Limb (tissue), 2 donors: ENCODE results near the gene PDLIM4.

Source experiments
- DNase-seq, 2 donors: peaks; one replicate each; pipeline ENCODE4 v3.0.0-alpha.2; 2016; ENCODE audit errors: extremely low spot score in 2 of 2

The PDLIM4 gene, protein sequence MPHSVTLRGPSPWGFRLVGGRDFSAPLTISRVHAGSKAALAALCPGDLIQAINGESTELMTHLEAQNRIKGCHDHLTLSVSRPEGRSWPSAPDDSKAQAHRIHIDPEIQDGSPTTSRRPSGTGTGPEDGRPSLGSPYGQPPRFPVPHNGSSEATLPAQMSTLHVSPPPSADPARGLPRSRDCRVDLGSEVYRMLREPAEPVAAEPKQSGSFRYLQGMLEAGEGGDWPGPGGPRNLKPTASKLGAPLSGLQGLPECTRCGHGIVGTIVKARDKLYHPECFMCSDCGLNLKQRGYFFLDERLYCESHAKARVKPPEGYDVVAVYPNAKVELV

DNA sequence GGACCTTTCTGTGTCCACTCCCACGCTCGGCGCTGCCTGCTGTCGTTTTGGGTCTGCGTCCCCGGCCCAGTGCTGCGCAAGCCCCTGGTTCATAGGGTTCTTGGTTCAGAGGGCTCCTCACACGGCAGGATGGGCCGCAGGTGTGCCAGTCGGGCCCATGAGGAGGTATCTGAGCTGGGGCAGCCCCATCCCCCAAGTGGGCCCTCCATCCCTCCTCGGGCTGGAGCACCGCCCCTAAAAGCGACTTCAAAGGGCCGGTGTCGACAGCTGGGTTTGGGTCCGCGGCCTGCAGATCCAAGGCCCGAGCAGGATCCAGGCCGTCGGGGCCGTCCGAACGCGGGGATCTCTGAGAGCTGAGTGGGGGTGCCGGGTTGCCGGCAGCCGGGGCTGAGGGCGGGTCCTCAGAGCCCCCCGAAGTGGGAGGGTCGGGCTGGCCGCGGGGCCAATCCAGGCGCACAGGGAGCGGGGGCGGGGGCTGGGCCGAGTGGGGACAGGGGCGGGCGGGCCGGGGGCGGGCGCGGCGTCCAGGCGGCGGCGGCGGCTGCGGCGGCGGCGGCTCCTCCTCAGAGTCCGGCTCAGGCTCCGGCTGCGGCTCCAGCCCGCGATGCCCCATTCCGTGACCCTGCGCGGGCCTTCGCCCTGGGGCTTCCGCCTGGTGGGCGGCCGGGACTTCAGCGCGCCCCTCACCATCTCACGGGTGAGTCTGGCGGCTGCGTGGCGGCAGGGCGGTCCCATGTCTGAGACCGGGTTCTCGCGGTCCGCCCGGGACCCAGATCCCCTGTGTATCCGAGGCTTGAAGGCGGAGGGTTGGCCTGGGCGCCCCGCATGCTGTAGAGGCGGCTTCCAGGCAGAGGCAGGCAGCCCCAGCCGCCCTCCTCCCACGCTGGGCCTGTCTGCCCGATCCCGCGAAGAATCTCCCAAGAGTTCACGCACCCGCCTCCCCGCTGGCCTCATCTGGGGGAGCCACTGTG, at the start of gene PDLIM4:
PDLIM4 (plus strand) TSS at position 566 of the 971 bp plus-strand sequence; CDS start at position 605, 39 bp downstream.
- DNase-seq = peak; percentile 57 to 89

DNA sequence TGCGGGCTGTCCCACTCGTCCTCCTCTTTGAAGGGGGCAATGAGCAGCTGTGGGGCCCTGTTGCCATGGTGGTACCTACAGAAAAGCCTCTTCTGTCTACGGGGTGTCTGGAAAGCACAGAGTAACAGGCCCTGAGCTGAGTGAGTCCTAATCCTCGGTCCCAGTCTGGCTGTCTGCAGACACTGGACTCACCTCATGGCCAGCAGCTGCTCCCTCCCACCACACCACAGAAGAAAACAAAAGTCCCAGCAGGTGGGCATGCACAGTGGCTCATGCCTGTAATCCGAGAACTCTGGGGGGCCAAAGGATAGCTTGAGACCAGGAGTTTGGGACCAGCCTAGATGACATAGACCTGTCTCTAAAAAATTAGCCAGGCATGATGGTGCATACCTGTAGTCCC, 49.7 kb upstream of the PDLIM4 start:
- DNase-seq = peak in 1 of 2 donors; percentile 34

DNA sequence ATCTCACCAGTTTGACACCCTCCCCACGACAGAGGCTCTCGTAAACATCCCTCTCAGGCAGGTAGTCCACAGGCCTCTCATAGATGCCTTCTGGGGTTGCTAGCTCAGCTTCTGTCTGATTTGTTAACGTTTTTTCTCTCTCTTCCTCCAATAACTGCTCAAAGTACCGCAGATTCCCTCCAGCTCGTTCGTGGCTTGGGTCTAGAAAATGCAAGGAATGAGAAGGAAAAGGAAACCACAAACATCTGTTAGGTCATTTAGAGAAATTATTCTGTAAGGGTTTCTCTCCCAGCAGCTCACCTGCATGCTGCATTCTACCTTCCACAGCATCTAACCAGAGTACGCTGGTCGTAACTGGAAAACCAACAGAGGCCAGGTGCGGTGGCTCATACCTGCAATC, 48.4 kb upstream of the PDLIM4 start:
- peak in 1 of 2 donors; percentile 20 for DNase-seq

DNA sequence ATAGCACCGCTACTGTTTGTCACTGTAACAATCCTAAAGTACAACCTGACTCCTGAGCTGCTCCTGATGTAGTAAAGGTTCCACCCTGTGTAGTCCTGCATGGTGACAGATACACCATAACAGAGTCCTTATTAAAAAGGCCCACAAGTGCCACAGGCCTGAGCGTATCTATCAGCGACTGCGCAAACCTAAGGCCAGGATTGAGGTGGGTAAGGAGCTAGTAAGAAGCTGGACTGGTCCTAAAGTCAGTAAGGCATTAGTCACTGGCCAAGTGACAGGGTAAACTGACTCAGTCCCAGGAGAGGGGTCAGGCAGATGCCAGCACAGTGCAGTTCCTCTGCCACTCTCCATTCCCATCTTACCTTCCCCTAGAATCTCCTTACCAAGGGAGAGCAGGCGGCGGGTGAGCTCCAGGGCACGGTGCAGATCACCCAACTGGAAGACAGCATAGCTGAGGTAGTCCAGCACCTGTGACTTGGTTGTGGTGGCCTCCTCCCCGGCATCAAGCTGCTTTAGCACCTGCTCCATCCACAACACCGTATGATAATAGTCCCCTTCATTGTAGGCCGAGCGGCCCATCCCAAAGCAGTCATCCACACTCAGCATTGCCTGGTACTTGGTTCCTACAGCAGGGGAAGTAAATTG, 47.5 kb upstream of the PDLIM4 start:
- peak in 1 of 2 donors; percentile 13 for DNase-seq

DNA sequence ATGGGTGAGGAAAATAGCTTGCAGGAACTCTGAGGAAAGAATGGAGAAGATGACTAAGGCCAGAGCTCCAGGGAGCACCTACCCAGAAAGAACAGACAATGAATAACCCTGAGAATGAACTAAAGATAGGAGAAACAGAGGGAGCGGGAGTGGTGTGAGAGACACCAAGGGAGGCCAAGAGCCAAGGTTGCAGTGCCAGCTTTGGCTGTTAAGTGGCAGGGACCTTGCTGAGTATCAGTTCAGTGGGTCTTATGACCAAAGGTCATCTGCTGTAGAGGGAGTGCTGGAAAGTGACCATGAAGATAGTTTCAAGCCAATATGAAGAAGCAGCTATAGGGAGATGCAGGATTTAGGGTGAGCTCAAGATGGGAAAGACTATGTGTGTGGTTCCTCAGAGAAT, 46.6 kb upstream of the PDLIM4 start:
- DNase-seq = no peak

DNA sequence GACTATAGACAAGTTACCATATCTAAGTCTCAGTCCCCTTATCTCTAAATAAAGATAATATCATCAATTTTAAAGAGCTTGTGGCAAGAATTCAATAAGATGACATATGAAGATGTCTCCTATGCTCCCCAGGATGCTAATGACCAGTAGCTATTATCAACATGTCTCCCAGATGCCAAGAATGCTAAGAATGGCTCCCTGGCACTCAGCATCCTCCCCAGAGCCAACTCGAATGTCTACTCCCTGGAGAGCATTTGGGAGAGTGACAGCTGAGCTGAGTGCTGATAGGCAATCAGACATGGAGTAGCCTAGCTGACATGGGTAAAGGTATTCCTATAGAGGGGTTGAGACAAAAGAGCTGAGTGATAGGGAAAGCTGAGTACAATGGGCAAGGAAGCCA, 45.7 kb upstream of the PDLIM4 start:
- DNase-seq = no peak

DNA sequence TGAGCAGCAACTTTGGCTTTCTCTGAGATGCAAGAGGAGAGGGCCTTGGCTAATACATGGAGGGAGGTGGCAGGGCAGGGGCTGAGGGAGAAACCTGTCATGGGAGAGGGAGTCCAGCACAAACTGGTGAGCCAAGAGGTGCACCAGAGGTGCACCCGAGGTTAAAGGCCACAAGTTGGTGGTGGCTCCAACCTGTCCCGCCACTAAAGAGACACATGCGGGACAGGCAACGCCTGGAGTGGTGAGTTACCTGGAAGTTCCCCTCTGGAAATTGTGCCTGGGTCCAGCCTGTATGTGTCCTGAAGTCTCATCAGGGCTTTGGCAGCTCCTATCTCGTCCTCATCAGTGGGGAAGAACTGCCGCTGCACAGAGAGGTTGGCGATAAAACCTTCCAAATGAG, 43.8 kb upstream of the PDLIM4 start:
- DNase-seq = no peak

DNA sequence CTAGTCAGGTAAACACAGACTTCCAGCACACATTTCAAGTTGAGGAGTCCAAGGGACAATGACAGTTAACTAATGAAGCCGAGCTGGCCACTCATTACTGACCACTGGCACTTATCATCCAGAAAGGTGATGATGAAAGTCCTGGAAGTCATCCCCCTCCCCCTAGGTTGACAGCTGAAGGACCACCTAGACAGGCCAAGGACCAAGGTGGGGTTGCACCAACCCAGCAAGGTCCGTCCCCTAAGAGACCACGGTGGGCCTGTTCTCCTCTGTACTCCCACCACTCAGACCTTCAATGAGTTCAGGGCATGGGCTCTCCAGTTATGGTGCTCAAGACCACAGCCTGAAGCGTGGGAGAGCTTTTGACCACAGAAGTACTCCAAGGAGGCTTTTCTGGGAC, 43.0 kb upstream of the PDLIM4 start:
- no peak for DNase-seq

DNA sequence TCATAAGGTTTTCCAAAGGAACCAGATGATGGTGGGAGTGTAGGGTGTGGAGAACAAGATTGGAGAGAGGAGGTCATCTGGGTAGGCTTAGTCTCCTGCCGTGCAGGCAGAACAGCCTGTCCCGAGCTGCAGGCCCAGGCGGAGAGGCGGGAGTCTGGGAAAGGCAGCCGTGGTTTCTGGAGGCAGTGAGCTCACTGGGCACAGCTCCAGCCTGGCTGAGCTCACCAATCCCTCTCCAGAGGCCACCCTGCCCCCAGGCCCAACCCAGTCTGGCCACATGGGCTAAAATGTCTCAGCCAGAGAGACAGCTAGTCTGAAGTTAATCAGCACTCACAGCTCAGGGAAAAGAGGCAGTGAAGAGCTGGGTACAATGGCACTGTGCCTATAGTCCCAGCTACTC, 42.2 kb upstream of the PDLIM4 start:
- DNase-seq = peak; percentile 79 to 84

DNA sequence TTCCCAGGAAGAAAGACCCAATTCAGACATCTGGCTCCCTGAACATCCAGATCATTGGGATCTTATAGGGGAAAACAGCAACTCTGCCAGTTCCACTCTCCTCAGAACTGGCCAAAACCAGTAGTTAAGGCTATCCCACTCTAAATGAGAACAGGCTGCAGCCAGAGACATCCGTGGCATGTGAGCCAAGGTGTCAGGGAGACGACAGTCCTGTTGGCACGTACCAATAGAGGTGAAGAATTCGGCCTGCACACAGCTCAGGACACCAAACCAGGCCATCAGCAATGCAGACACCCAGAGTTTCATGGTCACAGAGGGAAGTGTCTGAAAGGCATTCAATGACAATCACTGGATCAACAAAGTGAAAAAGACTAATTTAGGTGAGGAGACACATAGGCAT, 39.2 kb upstream of the PDLIM4 start:
- DNase-seq = no peak

DNA sequence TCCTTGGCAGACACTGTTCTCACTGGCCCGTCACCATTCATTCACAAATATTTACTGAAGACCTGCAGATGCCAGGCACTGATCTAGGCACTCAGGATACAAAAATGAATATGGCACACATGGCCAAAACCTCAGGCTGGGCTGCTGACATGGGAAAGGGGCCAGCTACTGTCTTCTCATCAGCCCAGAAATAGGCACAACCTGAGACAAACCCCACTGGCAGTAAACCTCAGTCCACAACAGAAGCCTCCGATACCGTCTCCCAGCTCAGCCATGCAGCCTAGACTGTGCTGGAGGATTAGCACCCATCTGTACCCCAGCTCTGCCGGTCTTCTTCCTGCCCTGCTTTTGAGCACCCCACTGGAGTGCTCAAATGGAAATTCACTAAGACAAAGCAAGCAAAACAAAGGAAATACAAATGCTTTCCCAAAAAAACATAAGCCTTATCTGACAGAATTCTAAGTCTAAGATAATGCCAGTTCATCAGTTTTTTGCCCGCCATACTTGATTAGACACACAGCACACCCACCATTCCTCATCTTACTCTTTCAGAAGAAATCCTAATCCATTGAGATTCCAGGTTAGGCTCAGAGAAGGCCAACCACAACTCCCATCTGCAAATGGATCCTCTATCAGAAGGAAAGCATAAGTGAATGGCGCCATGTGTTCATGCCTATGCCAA, 38.1 kb upstream of the PDLIM4 start:
- no peak for DNase-seq

DNA sequence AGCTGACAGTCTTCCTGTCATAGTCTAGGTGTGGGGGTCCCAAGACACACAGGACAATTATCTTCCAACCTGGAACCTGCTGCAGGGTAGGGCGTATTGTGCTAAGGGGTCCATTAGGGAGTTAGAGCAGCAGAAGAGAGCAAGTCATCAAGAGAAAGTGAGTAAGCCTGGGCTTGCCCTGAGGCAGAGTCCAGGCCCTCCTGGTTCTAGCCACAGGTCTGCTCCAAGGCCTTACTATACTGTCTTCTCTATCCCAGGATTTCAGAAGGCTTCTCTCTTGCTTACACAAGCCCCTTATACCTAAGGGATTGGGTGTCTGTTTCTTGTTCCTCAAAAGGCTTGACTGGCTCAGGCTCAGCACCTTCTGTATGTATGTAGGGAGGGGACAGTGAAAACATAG, 37.5 kb upstream of the PDLIM4 start:
- DNase-seq = no peak

DNA sequence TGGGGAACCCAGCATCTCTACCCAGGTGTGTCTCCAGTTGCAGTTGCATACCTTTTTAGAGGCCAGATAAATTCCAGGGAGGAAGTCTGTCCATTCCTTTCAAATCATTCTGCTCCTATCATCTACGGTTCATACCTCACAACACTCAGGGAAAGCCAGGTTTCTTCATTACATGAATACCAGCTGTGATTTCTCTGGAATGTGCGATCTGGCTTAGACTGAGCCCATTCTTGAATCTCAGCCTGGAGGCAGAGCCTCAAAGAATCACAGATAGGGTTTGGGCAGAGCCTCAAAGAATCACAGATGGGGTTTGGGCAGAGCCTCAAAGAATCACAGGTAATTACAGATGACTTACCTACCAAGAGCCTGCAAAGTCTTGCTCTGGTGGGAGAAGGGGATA, 37.0 kb upstream of the PDLIM4 start:
- no peak for DNase-seq

DNA sequence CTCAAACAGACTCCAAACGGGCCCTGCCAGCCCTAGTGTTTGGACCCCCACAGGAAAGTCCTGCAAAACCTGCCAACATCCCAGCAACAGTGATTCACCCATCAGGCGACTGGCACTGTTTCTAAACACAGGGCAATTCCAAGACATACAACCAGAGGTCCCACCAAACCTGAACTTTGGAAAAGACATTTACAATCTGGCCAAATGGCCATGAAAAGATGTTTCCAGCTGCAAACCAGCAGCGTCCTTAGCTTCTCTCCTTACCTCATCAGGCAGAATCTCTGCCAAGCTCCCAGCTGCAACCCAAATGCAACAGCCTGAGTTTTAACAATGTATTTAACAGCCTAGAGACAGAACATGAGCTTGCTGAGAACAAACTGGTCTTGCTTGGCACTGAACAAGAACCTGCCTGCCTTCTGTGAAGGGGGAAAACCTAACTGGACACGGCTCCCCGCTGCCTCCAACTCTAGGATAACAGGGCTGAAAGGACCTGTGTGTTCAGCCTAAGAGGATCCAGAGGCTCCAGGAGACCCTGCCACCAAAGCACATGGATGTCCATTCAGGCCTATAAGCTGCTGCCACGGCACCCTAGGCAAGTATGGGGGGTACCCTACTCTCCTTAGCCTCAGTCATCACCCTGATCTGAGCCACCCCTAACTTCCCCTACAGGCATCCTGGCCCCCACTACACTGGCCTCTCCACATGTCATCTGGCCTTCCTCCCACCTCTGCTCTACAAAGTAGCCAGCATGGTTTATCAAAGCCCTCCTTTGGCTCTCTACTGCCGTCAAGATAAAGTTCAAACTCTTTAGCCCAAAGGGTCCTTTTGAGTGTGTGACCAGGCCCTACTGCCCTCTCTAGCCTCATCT, 35.5 kb upstream of the PDLIM4 start:
- DNase-seq = peak; percentile 77 to 87

DNA sequence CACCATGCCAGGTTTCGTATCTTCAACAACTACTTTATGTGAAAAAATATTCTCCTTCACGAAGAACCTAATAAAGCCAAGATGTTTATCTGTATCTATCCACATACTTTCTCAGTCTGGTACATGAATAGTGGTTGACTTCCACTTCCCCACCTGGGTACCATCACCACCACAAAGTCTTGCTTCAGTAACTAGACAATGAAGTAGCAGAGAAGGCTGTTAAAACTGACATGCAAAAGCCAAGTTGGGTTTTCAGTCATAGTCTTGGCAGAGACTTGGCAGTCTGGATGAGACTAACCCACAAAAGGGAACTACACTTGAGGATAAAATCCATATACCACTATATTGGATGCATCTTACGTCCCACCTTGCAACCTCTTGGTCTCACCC, 34.9 kb upstream of the PDLIM4 start:
- no peak for DNase-seq

DNA sequence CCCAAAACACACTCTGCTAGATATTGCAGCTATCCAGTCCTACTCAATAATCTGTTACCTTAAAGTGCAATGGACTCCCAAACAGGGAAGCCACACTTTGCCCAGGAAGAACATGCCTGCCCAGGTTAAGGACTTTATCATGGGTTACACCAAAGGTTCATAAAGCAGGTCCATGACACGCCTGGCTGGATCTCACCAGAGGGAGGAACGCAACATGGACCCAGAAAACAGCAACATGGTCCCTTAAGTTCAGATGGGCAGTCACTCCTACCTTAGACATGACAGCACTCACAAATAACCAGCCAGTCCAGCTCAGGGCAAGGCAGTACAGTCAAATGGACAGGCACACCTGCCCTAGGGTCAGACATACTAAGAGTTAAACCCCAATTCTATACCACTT, 33.6 kb upstream of the PDLIM4 start:
- no peak for DNase-seq

DNA sequence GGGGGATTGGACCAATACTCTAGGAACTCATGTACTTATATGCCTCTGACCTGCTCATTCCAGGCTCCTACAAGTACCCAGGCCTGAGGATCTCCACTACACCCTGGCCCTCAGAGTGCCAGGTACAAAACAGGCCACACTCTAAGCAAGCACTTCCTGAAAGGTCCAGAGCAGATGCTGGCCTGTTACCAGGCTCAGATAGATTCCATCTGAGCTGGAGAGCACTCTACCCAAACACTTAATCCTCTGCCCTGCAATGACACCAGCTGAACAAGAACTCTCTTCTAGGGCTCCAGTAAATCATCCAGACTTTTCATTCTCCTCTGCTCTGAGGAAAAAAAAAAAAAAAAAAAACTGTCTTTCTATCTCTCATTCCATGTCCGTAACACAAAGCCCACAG, 32.8 kb upstream of the PDLIM4 start:
- DNase-seq = peak in 1 of 2 donors; percentile 7

DNA sequence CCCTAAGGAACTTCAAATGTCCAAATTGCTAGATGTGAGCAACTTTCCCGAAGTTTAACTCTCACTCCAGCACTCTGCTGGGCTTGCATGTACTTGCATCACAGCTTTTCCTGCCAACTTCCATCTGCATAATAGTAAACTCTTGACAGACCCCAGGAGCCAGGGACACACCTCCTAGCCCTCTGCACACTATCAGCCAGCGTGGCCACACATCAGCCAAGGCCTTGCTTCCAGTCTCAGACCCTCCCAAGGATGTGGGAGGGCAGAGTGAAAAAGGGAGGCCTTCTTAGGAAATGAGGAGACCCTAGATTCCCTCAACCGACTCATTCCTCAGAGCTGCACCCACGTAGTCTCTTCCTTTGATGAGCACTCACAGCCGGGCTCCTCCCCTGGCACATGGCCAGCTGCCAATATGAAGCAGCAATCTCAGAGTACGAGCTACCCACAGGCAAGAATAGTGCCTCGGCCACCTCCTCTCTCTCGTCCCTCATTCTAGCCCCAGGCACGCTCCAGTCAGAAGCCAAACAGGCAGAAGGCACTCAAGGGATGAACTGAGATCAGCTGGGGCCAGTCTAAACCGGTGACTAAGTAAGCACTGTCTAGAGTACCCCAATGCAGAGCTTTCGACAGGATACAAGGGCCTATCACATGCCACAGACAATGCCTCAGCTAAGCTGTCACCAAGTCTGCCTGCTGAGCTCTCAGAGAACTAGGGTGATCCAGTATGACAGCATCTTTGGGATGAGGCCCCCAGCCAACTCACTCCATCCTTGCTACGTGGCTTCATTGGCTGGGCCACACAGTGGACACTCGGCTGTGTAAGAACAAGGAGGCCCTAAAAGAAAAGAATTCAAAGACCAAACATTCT, 32.1 kb upstream of the PDLIM4 start:
- peak; percentile 47 to 70 for DNase-seq

DNA sequence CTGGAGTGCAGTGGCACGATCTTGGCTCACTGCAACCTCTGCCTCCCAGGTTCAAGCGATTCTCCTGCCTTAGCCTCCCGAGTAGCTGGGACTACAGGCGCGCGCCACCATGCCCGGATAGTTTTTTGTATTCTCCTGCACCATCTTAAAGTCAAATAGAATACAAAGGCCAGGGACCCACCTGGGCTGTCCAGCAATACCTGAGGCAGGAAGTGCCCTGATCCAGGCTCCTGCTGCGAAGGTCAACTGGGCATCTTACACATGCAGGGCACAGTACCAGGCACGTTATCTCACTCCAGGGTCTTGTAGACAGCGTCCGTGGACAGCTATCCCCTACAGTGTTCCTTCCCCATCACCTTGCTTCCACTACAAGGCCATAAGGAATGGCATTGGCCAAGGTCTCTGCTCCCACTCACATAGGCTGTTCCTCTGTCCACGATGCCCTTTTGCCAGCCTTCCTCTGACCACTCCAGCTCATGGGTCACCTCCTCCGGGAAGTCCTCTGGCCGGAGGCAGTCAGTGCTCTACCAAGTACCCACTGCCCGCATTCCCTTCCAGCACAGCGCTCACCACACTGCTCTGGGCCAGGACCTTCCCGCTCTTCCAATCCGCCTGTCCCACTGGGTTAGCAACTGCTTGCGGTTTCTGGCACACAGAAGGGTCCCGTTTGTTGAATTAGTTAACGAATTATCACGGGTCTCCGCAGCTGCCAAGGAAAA, 30.8 kb upstream of the PDLIM4 start:
- DNase-seq = peak in 1 of 2 donors; percentile 42
